ENCODE results near the gene GPR25.

The GPR25 gene

DNA sequence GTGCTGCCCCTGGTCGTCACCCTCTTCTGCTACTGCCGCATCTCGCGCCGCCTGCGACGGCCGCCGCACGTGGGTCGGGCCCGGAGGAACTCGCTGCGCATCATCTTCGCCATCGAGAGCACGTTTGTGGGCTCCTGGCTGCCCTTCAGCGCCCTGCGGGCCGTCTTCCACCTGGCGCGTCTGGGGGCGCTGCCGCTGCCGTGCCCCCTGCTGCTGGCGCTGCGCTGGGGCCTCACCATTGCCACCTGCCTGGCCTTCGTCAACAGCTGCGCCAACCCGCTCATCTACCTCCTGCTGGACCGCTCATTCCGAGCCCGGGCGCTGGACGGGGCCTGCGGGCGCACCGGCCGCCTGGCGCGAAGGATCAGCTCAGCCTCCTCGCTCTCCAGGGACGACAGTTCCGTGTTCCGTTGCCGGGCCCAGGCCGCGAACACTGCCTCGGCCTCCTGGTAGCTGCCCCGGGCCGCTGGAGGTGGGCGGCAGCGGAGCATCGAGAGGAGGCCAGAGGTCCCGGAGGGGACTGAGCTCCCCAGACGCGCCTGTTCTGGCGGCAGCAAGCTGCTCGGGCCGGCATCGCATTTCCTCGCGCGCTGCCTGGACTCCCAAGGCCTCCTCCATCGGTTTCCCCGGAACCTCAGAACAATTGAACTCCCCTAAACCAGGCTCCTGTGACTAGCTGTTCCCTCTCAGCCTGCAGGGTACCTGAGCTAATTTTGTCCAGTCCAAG, 1.1 kb downstream of the GPR25 start:
- DNase-seq, result no peak

DNA sequence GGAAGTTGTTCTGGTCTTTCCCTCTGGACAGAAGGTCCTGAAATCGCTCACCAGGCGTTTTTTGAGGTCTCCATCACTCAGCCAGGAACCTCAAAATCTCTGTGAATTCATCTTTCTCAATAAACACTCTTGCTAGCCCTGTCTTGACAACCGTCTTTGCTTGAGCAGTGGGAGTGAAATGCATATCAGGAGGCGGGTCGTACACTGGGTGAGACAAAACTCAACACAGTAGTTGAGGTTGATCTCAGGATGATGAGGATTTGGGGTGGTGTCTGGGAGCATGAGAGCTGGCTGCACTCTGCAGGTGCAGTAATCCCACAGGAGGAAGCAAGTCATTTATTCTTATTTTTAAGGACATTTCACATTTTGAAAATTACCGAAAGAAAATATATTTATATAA, 1.9 kb downstream of the GPR25 start:
- no peak for DNase-seq

DNA sequence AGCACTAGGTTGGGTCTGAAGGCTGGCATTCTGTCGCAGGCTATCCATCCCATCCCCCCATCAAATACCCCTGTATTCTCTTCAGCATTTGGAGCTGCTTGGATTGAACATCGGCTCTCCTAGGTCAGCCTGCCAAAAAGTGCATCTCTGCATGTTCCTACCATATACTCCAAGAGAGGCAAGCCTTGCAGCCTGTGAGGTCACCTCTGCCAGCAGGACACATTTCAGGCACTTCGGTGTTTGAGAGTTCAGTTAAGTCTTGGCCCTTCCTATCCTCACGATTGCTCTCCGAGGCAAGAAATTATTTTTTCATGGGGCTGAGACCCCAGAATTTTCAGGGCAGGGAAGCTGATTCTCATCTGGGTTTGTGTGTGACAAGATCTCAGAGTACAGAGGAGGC, 2.6 kb downstream of the GPR25 start:
- DNase-seq, result no peak

DNA sequence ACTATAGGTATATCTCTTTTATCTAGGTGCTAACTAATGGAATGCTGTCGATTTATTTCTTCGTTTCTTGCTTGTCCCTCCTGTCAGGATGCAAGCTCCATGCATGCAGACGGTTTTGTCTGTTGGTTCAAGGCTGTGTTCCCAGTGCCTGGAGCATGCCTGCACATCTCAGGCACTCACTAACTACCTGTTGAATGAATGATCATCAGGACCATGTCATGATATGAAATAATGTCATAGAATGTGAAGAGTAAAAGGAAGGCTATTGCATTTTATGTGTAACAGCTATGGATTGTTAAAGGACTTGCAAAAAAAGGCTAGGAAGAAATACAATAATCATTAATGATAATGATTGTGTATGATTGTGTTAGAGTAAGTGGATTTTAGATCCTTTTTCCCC, 4.2 kb downstream of the GPR25 start:
- DNase-seq, result no peak

DNA sequence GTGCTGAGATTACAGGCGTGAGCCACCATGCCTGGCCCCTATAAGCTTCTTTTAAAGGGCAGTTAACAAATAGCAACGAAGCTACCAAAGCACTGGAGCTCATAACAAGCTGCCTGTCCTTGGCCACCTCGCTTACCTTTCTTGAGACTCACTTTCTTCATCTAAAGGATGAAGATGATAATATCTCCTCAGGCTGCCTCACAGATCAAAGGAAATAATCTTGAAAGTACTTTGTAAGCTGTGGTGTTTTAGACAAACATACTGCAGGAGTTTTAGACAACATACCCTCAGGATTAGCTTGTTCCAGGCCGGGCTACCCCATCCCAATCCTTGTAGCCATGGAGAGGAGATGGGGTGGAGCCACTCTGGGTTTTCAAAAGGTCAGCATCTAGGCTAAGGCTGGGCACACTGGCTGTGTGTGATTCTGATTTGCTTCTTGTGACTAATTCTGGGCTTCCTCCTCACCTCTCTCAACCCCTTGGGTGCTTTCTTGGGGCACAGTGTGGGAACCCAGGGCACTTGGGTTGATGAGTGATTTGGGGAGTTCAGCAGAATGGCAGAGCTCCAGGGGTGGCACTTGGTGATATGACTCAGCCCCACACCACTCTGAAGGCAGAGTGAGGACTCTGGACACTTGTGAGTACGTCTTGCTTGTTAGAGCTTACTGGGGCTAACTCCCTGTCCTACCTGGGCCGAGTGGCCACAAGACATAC, 5.2 kb downstream of the GPR25 start:
- DNase-seq, result no peak

DNA sequence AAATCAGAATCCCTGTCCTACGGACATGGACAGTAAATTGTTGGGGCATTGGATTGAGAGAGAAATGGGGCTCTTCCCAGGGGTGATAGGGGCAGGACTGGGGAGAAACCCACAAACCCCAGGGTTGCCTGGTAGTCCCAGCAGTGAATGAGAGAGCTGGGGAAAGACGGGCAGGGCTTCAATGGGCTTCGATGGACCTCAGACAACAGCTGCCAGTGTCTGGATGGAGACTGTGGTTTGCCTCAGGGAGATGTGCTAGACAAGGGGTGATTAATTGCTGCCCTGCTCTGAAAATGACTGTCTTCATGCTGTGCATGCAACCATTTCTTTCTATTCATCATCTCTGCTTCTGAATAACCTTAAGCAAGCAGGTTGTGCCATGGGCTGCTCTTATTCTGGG, 7.4 kb downstream of the GPR25 start:
- no peak for DNase-seq

DNA sequence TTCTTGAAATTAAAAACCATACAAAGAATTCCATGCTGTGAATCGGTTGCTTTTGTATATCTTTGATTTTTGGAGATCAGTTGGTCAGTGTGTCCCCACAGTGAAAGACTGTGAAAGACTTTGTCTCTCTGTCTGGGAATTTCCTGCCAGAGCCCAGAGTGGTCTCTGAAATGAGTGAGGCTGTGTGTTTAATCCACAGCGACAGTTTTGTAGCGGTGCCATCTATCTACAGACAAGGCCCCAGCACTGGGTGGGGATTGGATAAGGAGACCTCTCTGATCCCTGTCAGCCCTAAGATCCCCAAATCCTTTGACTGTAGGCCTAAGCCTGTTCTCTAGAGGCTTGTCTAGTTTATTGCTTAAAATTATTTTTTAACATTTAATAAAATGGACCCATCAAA, 10.3 kb downstream of the GPR25 start:
- DNase-seq, result no peak

DNA sequence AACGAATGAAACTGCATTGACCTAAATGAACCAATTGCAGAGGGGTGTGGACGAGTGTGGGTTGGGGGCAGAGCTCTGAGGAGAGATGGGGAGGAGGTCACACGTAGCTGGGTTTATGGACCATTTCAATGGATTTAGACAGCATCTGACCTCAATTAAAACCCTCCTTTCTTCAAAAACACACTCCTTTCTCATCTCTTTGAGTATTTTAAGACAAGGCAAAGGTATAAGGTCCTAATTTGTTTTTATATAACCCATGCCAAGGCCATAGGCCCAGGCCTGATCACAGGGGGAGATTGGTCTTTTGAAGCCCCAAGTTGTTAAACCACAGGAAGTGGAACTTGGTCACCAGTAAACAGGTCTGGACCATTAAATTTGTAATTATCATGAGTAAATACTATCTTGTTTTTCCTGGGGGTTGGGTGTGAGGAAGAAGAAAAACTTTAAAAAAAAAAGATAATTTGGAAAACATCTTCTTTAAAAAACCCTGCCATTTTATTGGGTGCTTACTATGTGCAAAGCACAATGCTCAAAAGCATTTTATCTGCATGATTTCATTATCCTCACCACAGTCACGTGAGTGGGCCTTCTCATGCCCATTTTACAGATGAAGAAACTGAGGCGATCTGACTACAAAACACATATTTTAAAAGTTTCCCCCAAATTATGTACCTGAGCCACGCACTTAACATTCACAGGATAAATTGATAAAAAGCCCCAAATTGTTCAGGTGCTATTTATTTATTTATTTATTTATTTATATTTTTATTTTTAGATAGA, 13.0 kb downstream of the GPR25 start:
- no peak for DNase-seq

DNA sequence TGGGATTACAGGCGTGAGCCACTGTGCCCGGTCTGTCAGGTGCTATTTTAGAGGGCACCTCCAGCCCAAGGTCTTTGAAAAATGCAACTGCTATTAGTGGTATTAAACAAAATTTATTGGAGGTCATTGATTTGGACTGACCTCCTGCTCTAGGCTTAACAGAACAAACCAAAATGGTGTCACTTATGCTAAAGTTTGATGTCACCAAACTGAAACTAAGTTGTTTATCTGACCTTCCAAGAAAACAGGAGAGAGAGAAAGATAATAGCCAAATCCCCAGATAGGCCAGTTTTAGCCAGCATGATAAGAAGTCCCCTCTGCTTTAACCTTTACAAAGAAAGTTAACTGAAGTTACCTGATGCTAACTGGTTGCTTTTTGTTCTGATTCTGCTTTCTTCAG, 13.8 kb downstream of the GPR25 start:
- no peak for DNase-seq

DNA sequence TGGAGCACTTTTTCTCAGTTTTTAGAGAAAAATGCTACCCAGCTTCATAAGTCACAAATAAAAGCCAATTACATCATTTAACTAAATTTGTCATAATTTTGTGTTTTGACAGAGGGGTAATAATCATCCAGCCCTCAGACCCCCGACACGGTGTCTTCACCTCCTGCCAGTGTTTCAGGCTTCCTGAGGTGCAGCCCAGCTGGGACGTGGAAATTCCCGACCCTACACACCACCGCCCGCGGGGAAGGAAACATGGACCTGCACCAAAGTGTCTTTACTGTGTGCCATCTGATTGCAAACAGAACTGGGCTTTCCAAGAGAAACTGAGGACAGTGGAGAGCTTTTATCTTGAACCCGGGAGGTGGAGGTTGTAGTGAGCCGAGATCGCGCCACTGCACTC, 14.3 kb downstream of the GPR25 start:
- no peak for DNase-seq

DNA sequence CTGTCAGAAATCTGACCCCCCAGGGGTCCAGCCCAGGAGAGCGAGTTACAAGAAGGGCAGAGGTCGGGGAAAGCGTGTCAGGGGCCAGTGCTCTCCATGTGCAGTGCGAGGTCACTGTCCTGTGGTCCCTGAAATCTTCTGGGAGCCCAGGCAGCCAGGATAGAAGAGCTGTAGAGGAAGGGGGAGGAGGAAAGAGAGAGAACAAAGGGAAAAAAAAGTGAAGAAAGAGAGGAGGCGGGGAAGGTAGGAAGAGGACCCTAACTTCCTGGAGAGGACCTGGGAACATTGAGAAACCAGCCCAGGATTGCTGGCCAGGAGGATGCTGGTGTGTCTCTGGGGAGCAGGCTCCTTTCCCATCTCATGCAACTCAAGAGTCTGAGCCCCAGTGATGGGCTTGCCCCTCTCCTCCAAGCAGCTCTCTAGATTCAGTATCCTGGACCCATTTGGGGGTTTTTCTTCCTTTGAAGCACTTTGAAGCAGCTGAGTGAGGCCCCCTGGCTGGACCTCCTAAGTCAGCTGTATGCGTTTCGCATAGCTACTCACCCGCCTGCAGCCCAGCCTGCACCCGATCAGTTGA, 15.1 kb downstream of the GPR25 start:
- no peak for DNase-seq

DNA sequence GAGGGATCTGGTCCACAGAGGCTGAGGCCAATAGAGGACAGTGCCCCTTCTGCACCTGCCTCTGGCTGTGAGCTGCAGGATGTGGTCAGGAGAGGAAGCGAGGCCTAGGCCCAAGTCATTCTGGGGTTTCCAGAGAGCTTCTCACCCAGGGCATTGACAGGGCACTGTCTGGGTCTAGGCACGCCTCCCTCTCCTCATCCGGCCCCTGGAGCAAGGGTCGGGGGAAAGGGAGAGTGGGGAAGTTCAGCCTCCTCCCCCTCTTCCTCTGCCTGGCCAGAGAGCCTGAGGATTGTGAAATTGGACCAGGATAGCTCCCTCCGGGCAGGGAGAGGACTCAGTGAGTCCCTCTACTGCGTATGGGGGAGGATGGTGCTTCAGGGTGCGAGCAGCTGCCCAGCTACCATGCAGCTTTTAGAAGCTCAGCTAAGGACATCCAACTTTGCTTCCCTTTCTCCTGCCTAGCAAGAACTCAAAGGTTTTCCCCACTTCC, 15.6 kb downstream of the GPR25 start:
- DNase-seq, result peak; percentile 23 to 47

DNA sequence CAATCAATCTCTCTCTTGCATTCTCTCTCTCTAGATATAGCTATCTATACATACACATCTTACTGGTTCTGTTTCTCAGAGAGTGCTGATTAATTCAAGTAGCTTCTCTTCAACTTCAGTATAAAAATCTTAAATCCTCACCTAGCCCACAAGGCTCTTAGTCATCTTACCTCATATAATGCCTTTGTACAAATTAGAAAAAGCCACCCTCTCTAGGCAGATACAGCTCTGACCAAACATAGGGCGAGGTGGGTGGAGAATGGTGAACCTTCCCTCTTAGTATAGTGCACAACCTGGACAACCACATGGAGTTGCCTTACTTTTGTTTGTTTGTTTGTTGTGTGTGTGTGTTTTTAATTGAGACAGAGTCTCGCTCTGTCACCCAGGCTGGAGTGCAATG, 16.8 kb downstream of the GPR25 start:
- DNase-seq, result no peak

DNA sequence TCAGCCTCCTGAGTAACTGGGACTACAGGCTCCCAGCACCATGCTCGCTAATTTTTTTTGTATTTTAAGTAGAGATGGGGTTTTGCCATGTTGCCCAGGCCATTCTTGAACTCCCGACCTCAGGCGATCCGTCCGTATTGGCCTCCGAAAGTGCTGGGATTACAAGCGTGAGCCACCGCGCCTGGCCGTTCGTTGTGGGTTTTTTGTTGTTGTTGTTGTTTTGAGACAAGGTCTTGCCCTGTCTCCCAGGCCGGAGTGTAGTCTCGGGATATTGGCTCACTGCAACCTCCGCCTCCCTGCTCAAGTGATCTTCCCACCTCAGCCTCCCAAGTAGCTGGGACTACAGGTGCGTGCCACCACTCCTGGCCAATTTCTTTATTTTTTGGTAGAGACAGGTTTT, 17.2 kb downstream of the GPR25 start:
- DNase-seq, result no peak

DNA sequence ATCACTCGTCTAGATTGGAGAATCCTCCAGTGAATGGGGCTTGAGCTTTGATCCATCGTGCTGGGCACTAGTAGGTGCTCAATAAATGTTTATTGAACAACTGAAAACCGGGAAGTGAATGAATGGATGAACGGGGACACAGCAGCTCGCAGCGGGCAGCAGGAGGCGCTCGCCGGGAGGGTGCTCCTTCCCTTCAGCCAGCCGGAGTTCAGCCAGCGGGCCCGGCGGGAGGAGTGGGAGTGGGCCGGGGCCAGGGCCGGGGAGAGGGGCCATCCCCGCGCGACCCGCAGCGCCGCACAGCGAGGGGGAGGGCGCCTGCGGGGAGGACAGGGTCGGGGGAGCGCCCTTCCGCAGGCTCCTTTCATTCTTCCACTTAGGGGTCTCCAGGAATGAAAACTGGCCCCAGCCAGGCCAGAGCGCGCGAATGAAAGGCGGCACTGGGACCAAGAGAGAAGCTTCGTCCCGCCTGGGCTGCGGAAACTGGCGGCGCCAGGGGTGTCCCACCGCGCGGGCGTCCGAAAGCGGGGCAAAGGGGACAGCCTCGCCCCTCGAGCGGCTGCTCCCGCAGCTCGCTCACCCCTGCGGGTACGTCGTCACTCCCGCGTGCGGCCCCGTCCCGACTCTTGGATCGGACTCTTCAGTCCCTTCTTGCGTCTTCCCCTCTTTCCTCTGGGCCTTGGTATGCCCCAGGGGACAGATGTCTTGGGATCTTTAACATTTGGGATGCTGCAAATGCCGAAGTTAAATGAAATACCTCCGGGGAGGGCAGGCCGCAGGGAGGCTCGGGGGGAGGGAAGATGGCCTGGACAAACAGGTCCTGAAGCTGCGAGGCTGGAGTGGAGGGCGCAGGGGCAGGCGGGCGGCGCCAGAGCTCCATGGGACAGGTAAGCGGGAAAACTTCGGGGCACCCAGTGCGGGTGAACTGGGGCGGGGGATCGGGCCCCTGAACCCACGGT, 18.3 kb downstream of the GPR25 start:
- DNase-seq, result peak in 1 of 2 donors; percentile 36

DNA sequence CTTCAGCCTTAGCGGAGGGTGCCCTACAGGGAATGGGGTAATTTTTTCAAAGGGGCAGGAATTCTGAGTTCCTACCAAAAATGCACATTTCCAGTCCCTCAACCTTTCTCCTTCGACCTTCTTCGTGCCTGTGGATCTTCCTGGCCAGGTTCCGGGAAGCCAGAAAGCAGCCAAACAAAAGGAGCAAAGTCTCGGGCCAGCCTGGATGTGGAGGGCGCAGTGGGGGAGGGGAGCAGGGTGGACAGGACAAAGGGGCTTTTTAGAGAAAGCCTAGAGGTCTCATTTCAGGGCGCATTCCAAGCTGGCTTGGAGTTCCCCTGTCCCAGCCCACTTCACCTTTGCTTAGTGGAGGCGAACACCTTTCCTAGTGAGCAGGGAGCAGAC, 19.0 kb downstream of the GPR25 start:
- DNase-seq, result no peak

DNA sequence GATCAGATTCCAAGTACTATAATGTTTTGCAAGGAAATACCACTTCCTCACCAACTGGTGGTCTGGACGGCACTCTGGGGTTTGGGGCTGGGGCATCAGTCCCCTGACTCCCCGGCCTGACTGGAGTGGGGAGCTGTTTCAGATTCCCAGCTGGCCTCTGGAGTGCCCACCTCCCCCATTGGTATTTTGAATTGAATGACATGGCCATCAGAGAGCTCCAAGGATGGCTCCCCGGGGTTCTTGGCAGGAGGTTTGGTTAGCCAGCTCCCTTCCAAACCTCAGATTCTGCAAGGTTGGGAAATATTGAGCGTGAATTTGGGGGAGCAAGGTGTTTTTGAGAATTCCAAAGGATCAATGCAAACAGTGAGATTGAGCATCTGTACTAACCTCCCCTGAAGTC, 19.8 kb downstream of the GPR25 start:
- DNase-seq, result no peak

DNA sequence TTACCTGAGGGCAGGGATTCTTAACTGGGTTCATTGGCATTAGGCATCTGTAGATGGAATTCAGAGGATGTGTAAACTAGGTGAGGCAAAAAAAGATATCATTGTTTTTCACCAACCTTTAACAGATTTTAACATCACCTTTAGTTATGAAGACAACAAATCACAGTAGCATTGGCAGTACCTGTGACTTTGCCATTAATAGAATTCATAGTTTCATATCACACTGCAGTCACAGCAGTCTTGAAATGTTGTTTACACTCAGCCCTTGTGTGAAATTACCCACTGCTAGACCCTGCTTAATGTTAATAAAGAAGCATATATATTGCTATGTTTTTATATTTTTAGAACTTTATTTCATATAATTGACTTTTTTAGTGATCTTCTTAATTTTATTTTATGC, 20.2 kb downstream of the GPR25 start:
- DNase-seq, result no peak

DNA sequence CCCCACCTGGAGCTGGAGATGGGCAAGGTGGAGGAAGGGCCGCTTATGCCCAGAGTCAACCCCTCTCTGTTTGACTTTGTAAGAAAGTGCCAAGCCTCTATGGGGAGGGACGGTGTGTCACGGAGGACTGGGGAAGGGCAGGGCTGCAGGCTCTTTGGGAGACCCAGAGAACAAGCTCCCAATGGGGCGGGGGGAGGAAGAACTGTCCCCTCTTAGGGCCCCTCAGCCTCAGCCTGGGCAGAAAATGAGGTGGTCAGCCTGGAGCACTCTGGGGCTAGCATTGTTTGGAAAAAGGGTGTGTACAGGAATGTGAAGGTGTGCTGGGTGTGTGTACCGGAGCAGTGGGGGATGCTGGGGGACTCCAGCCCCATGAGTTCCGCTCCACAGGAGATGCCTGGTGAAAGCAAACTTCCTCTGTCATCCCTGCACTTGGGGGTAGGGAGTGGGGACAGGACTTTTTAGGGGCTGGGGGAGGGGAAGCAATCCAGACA, 20.7 kb downstream of the GPR25 start:
- no peak for DNase-seq

DNA sequence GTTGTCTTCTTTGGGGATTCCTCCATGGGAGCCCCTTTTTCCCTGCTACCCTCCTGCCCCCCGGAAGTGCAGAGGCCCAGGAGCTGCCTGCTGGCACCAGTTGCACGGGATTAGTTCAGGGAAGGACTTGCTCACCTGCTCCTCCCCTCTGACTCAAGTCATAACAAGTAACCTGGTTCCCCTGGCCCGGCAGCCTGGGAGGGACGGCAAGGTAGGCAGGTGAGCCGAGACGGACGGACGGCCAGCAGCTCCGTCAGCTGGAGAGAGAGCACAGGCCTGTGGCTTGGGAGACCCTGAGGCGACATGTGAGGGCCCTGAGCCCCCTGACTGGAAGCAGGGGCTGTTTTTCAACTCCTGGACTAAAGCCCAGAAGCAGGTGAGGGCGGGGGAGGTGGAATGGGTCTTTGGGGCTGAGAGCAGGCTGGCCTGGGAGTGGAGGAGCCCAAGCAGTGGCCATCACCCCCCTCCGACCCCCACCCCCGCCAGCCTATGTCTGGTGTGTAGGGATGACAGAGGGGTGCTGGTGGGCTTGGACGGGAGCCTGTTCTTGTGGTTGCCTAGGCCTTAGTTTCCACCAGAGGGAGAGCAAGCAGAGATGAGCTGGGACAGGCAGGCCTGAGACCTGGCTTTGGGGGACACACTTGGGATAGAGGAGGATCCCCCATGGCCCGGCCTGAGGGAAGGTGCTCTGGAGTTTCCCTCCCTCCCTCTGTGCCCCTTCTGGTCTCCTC, 22.1 kb downstream of the GPR25 start, which contains the start of gene INAVA:
Gene INAVA, plus strand, starts transcription at position 189 of the 731 bp plus-strand sequence. CDS start 3,501 bp downstream, outside the sequence.
- DNase-seq, result no peak

DNA sequence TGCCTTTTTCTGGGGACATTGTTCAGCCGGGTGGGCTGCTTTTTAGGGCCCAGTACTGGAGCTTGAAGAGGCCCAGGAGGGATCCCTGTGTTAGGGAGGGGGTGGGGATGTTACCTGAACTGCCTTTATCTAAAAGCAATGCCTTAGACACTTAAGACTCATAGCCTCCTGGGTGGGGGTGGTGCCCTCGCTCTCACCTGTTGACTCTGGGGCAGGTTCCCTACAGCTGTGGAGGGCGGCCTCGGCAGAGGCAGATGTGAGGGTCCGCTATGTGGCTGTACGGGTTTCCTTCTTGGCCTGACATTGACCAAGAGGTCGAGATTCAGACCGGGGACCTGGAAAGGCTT, 22.6 kb downstream of the GPR25 start:
- DNase-seq, result no peak

Measured in bone marrow (tissue), 2 donors.